Sigmoid colon (tissue), 4 donors: Measurements from ENCODE around the gene DTD1.

Experiments used
- CTCF ChIP-seq, 4 experiments: fragments of 450-650 bp in 3 of 4; fragments of 200-600 bp in 1 of 4; IDR thresholded peaks; one replicate each; pipeline ENCODE4 v1.5.1; 2016 to 2019; ENCODE audit warnings: antibody characterized with exemption in 4 of 4, mild to moderate bottlenecking in 3 of 4, moderate library complexity in 2 of 4
- POLR2A ChIP-seq, 2 donors: fragments of 450-650 bp; IDR thresholded peaks; one replicate each; pipeline ENCODE4 v1.6.1; 2016; ENCODE audit warnings: antibody characterized with exemption in 2 of 2, mild to moderate bottlenecking in 2 of 2, moderate library complexity in 2 of 2
- POLR2AphosphoS5 ChIP-seq, 4 donors: sonication (generic); formaldehyde crosslinking; IDR thresholded peaks; one replicate each; pipeline ENCODE4 v1.6.1; 2017; ENCODE audit warnings: antibody characterized with exemption in 4 of 4

DNA sequence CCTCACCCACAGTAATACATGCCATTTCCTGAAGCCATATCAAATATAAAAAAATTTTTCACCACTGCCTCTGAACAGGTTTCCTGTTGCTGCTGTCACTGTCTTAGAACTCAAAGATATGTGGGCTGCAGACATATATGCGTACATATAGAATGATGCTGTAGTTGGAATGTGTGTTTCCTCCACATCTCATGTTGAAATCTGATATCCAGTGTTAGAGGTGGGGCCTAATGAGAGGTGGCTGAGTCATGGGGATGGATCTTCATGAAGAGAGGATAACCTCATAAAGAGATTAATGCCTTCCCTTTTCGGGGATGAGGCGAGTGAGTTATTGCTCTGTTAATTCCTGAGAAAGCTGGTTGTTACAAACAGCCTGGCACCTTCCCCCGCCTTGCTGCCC, 218.0 kb downstream of the DTD1 start:
- TF ChIP-seq CTCF (IDR thresholded peaks at IDR 0.05), result no peak
- TF ChIP-seq POLR2AphosphoS5 (IDR thresholded peaks at IDR 0.05), result no peak
- no peak for TF ChIP-seq POLR2A (IDR thresholded peaks at IDR 0.05)
